Esophagus squamous epithelium (tissue), 4 donors: ENCODE measurements around the gene SKP1.

Experiments
- POLR2A ChIP-seq, 4 donors: fragments of 450-650 bp; IDR thresholded peaks; one replicate each; pipeline ENCODE4 v1.6.1; 2017; ENCODE audit warnings: antibody characterized with exemption in 4 of 4, mild to moderate bottlenecking in 4 of 4, moderate library complexity in 3 of 4
- TF ChIP-seq, protein P1 (sequence below), 6 experiments: fragments of 450-650 bp in 4 of 6; fragments of 200-600 bp in 2 of 6; sonication (generic) in 2 of 6; IDR thresholded peaks; one replicate each; pipeline ENCODE4 v1.5.1; 2016 to 2019; ENCODE audit warnings: antibody characterized with exemption in 6 of 6, mild to moderate bottlenecking in 4 of 6, moderate library complexity in 4 of 6

DNA sequence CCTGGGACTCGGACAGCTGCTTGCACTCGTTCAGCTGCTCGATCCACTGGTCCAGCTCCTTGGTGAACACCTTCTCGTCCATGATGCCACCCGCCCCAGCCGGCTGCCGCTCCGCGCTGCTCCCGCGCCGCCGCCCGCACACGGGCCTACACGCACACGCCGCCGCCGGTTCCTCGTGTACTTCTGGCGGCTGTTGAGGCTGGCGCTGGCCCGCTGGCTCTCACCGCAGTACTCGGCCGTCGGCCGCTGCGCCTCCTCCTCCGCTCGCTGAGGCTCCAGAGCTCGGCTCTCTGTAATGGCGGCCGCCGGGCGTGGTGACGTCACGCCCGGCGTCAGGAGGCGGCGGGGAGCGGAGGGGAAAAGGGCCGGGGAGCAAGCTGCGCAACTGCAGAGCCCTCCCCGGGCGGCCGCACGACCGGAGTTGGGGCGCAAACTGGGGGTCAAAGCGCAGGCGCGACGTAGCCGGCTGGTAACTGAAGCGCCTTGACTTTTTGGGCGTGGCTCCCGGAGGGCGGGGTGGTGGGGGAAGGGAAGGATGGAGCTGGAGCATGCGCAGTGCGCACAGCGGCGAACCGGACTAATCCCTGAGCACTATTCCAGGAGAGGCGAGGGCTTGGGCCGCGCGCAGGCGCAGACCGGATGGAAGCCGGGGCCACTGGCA, 49.2 kb upstream of the SKP1 start, which contains the start of gene PPP2CA:
- TF ChIP-seq, protein P1, sequence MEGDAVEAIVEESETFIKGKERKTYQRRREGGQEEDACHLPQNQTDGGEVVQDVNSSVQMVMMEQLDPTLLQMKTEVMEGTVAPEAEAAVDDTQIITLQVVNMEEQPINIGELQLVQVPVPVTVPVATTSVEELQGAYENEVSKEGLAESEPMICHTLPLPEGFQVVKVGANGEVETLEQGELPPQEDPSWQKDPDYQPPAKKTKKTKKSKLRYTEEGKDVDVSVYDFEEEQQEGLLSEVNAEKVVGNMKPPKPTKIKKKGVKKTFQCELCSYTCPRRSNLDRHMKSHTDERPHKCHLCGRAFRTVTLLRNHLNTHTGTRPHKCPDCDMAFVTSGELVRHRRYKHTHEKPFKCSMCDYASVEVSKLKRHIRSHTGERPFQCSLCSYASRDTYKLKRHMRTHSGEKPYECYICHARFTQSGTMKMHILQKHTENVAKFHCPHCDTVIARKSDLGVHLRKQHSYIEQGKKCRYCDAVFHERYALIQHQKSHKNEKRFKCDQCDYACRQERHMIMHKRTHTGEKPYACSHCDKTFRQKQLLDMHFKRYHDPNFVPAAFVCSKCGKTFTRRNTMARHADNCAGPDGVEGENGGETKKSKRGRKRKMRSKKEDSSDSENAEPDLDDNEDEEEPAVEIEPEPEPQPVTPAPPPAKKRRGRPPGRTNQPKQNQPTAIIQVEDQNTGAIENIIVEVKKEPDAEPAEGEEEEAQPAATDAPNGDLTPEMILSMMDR (IDR thresholded peaks at IDR 0.05), result peak in 1 of 6 experiments; percentile 19
- TF ChIP-seq POLR2A (IDR thresholded peaks at IDR 0.05), result peak in 3 of 4 donors; percentile 62 to 95 (median 88)
